H1 (cell line): ENCODE results near the gene DPP10. TPM values are rescaled to one million over a fixed set of nuclear protein-coding genes. Genes with fewer than 3 reads are reported as not detected.

ENCODE experiments used
- CTCF ChIA-PET: fragments of 300-600 bp; sonication (Branson Sonifier 250); formaldehyde crosslinking; loops from one replicate; lab custom pipeline; 2021; ENCODE audit not compliant: partially characterized antibody; lab: Charles Lee
- POLR2A ChIA-PET: fragments of 300-600 bp; sonication (Branson Sonifier 250); formaldehyde crosslinking; loops from one replicate; lab custom pipeline; 2021; ENCODE audit warnings: inconsistent platforms; ENCODE audit not compliant: partially characterized antibody; lab: Charles Lee
- DNase-seq, 2 experiments: peaks; one replicate each; pipeline versions ENCODE4 v3.0.0 to v3.0.0-alpha.2; 2010 to 2022; ENCODE audit warnings: low spot score in 2 of 2, low read depth in 1 of 2, mixed read lengths in 1 of 2
- FAIRE-seq: peaks from 2 replicates; lab custom pipeline; 2011; peaks lifted over from hg19 to GRCh38; lab: Jason Lieb, UNC
- H2AFZ ChIP-seq: 2 replicates; pipeline ENCODE4 v1.8.1; 2012; ENCODE audit warnings: low read length, inconsistent platforms
- H2AK5ac ChIP-seq: 2 replicates; pipeline ENCODE4 v1.6.1; 2013; ENCODE audit warnings: low read depth, low read length
- H2BK120ac ChIP-seq: replicated peaks from 2 replicates; pipeline ENCODE3; 2013; ENCODE audit warnings: low read depth, low read length, inconsistent platforms
- H2BK12ac ChIP-seq: 2 replicates; pipeline ENCODE4 v1.6.1; 2013; ENCODE audit warnings: low read depth, low read length
- H2BK15ac ChIP-seq: 2 replicates; pipeline ENCODE4 v1.6.1; 2013; ENCODE audit warnings: low read length
- H2BK20ac ChIP-seq: 2 replicates; pipeline ENCODE4 v1.6.1; 2013; ENCODE audit warnings: low read length
- H2BK5ac ChIP-seq: 2 replicates; pipeline ENCODE4 v1.6.1; 2013; ENCODE audit warnings: low read depth, low read length
- H3K14ac ChIP-seq: 2 replicates; pipeline ENCODE4 v1.6.1; 2013; ENCODE audit warnings: inconsistent platforms; ENCODE audit not compliant: insufficient read length
- H3K18ac ChIP-seq: 2 replicates; pipeline ENCODE4 v1.6.1; 2013; ENCODE audit warnings: low read length; ENCODE audit errors: extremely low read depth
- H3K23ac ChIP-seq: 2 replicates; pipeline ENCODE4 v1.6.1; 2013; ENCODE audit warnings: inconsistent platforms; ENCODE audit not compliant: insufficient read length
- H3K23me2 ChIP-seq: 2 replicates; pipeline ENCODE4 v1.6.1; 2013; ENCODE audit warnings: low read depth, low read length
- H3K27ac ChIP-seq: 2 replicates; pipeline ENCODE4 v1.6.1; 2011; ENCODE audit warnings: low read depth, low read length, inconsistent platforms
- H3K27me3 ChIP-seq, 4 experiments: replicated peaks in 1 of 4; 1 replicate in 1 of 4; 2 replicates in 3 of 4; pipeline versions ENCODE4 v1.6.1 to v1.8.1; 2011 to 2013; ENCODE audit warnings: low read length in 3 of 4, mild to moderate bottlenecking in 3 of 4, inconsistent platforms in 2 of 4, mixed read lengths in 2 of 4, moderate library complexity in 1 of 4; ENCODE audit not compliant: control insufficient read depth in 3 of 4, insufficient read depth in 3 of 4; ENCODE audit errors: extremely low read depth in 1 of 4
- H3K36me3 ChIP-seq, 4 experiments: 2 replicates each; pipeline versions ENCODE4 v1.6.1 to v1.8.1; 2011 to 2013; ENCODE audit warnings: mild to moderate bottlenecking in 4 of 4, low read length in 3 of 4, moderate library complexity in 2 of 4, control low read depth in 1 of 4, inconsistent platforms in 1 of 4; ENCODE audit not compliant: insufficient read depth in 4 of 4, control insufficient read depth in 2 of 4
- H3K4ac ChIP-seq: replicated peaks from 2 replicates; pipeline ENCODE3; 2013; ENCODE audit warnings: low read length, low read depth, mixed read lengths, inconsistent platforms; ENCODE audit not compliant: insufficient read length
- H3K4me1 ChIP-seq, 4 experiments: replicated peaks in 1 of 4; 1 replicate in 1 of 4; 2 replicates in 3 of 4; pipeline versions ENCODE4 v1.6.1 to v1.8.1; 2011 to 2013; ENCODE audit warnings: low read length in 3 of 4, inconsistent platforms in 2 of 4, mixed read lengths in 1 of 4; ENCODE audit not compliant: insufficient read depth in 4 of 4, control insufficient read depth in 3 of 4
- H3K4me2 ChIP-seq, 2 experiments: 2 replicates each; pipeline versions ENCODE4 v1.6.1 to v1.8.1; 2011 to 2013; ENCODE audit warnings: low read depth in 2 of 2, low read length in 2 of 2, control low read depth in 1 of 2, inconsistent platforms in 1 of 2, mild to moderate bottlenecking in 1 of 2; ENCODE audit not compliant: insufficient read depth in 1 of 2
- H3K4me3 ChIP-seq, 4 experiments: fragments of 200-600, 300-600 bp in 1 of 4; sonication (generic), shearing (Covaris generic), sonication (Bioruptor Twin) in 1 of 4; 2 replicates each; pipeline versions ENCODE4 v1.5.1 to v1.8.1; 2011 to 2016; ENCODE audit warnings: low read length in 4 of 4, low read depth in 3 of 4, control low read depth in 2 of 4, inconsistent platforms in 2 of 4, mild to moderate bottlenecking in 2 of 4, mixed read lengths in 1 of 4, moderate library complexity in 1 of 4; ENCODE audit not compliant: insufficient read depth in 2 of 4; ENCODE audit errors: extremely low read depth in 1 of 4
- H3K56ac ChIP-seq: replicated peaks from 2 replicates; pipeline ENCODE3; 2013; ENCODE audit warnings: low read depth, mild to moderate bottlenecking, mixed read lengths, low read length, inconsistent platforms; ENCODE audit not compliant: insufficient read length
- H3K79me1 ChIP-seq: 2 replicates; pipeline ENCODE4 v1.6.1; 2013; ENCODE audit warnings: low read depth, low read length, control low read depth
- H3K79me2 ChIP-seq, 2 experiments: 2 replicates each; pipeline versions ENCODE4 v1.6.1 to v1.8.1; 2012 to 2013; ENCODE audit warnings: low read length in 2 of 2, mild to moderate bottlenecking in 2 of 2, inconsistent platforms in 1 of 2; ENCODE audit not compliant: insufficient read depth in 2 of 2, control insufficient read depth in 1 of 2
- H3K9ac ChIP-seq, 4 experiments: replicated peaks in 1 of 4; 1 replicate in 1 of 4; 2 replicates in 3 of 4; pipeline versions ENCODE4 v1.6.1 to v1.8.1; 2011 to 2013; ENCODE audit warnings: low read depth in 3 of 4, low read length in 3 of 4, control low read depth in 2 of 4, mild to moderate bottlenecking in 2 of 4, moderate library complexity in 2 of 4, inconsistent platforms in 1 of 4; ENCODE audit errors: extremely low read depth in 1 of 4
- H3K9me3 ChIP-seq, 2 experiments: 2 replicates each; pipeline versions ENCODE4 v1.6.1 to v1.8.1; 2012 to 2013; ENCODE audit warnings: mild to moderate bottlenecking in 2 of 2, moderate library complexity in 2 of 2, control low read depth in 1 of 2, inconsistent platforms in 1 of 2, low read depth in 1 of 2, low read length in 1 of 2, mixed read lengths in 1 of 2; ENCODE audit not compliant: insufficient read depth in 2 of 2
- H4K20me1 ChIP-seq, 2 experiments: replicated peaks in 1 of 2; 2 replicates each; pipeline versions ENCODE3 to v1.8.1; 2011 to 2013; ENCODE audit warnings: inconsistent platforms in 2 of 2, low read length in 2 of 2, mild to moderate bottlenecking in 1 of 2; ENCODE audit not compliant: insufficient read depth in 2 of 2, control insufficient read depth in 1 of 2
- H4K5ac ChIP-seq: 2 replicates; pipeline ENCODE4 v1.6.1; 2013; ENCODE audit warnings: low read length, low read depth, mixed read lengths, inconsistent platforms; ENCODE audit not compliant: insufficient read length
- H4K8ac ChIP-seq: 2 replicates; pipeline ENCODE4 v1.8.0; 2013; ENCODE audit warnings: mild to moderate bottlenecking, moderate library complexity, low read length, inconsistent platforms; ENCODE audit not compliant: insufficient read depth; ENCODE audit errors: extremely low read depth
- H4K91ac ChIP-seq: replicated peaks from 2 replicates; pipeline ENCODE3; 2013; ENCODE audit warnings: low read length, mixed read lengths, inconsistent platforms; ENCODE audit not compliant: insufficient read length
- BACH1 ChIP-seq: IDR thresholded peaks from 2 replicates; pipeline ENCODE4 v1.6.1; 2012; ENCODE audit warnings: low read length, improper control_type of control experiment
- CTBP2 ChIP-seq: IDR thresholded peaks from 2 replicates; pipeline ENCODE4 v1.7.0; 2011; ENCODE audit warnings: borderline replicate concordance, mild to moderate bottlenecking, moderate library complexity, mixed read lengths, low read length; ENCODE audit not compliant: insufficient read depth, insufficient read length
- NANOG ChIP-seq: IDR thresholded peaks from 2 replicates; pipeline ENCODE4 v1.6.1; 2011; ENCODE audit warnings: low read length, low read depth, mild to moderate bottlenecking, inconsistent platforms; ENCODE audit not compliant: insufficient read depth, poor library complexity, severe bottlenecking
- NRF1 ChIP-seq: IDR thresholded peaks from 2 replicates; pipeline ENCODE4 v1.6.1; 2011; ENCODE audit warnings: mild to moderate bottlenecking, low read depth, low read length, improper control_type of control experiment
- POLR2AphosphoS5 ChIP-seq: IDR thresholded peaks from 2 replicates; pipeline ENCODE4 v1.6.1; 2011; ENCODE audit warnings: low read depth, low read length
- RBBP5 ChIP-seq: IDR thresholded peaks from 2 replicates; pipeline ENCODE4 v1.7.1; 2012; ENCODE audit warnings: low read depth, mild to moderate bottlenecking, inconsistent platforms, low read length, moderate library complexity, borderline replicate concordance
- SAP30 ChIP-seq: fragments of 300-600 bp; sonication (generic); IDR thresholded peaks from 2 replicates; pipeline ENCODE4 v1.7.1; 2012; ENCODE audit warnings: low read length, moderate library complexity, mild to moderate bottlenecking, inconsistent platforms; ENCODE audit not compliant: insufficient read depth, insufficient replicate concordance
- SIRT6 ChIP-seq: IDR thresholded peaks from one replicate; pipeline ENCODE4 v1.7.1; 2012; ENCODE audit warnings: low read length, inconsistent platforms
- SUZ12 ChIP-seq: fragments of 200-600 bp; sonication (generic); IDR thresholded peaks from 2 replicates; pipeline ENCODE4 v1.6.1; 2012; ENCODE audit warnings: mild to moderate bottlenecking, inconsistent platforms, low read length, moderate library complexity, mixed read lengths
- TBP ChIP-seq: IDR thresholded peaks from 2 replicates; pipeline ENCODE4 v1.6.1; 2011; ENCODE audit warnings: low read depth, low read length, improper control_type of control experiment
- TCF12 ChIP-seq: IDR thresholded peaks from 2 replicates; pipeline ENCODE4 v1.6.1; 2011; ENCODE audit warnings: low read depth, mild to moderate bottlenecking, low read length
- ZNF274 ChIP-seq: IDR thresholded peaks from 2 replicates; pipeline ENCODE4 v1.7.0; 2012; ENCODE audit warnings: low read length, borderline replicate concordance; ENCODE audit errors: extremely low read depth
- WGBS, 2 experiments: shearing (Covaris generic) in 1 of 2; methylation state at CpG; one replicate each; pipeline versions ENCODE4 v1.1.6 to v1.1.7; 2013 to 2015; ENCODE audit warnings: low lambda C conversion rate in 2 of 2, mixed read lengths in 2 of 2, inconsistent platforms in 1 of 2, low coverage in 1 of 2, missing lambda C conversion rate in 1 of 2; ENCODE audit not compliant: insufficient replicate concordance in 2 of 2, insufficient coverage in 1 of 2, insufficient read length in 1 of 2; ENCODE audit errors: extremely low coverage in 1 of 2, missing lambda C conversion rate in 1 of 2; 5-methylcytosine and 5-hydroxymethylcytosine counted together
- polyA plus RNA-seq, 7 experiments: library from polyadenylated mRNA; depleted of rRNA in 3 of 7; stranded (reverse) in 5 of 7; unstranded in 2 of 7; fragments of >200 nt in 5 of 7; fragments of 200-250 nt in 2 of 7; gene quantifications; 1 replicate in 5 of 7; 2 replicates in 1 of 7; 4 replicates in 1 of 7; pipeline versions ENCODE4 v1.2.1 to v1.2.3, GENCODE V29; 2011 to 2013; ENCODE audit warnings: missing spikeins in 2 of 7, mixed read lengths in 2 of 7
- total RNA-seq: library from RNA; stranded (reverse); fragmentation: NEBNext Ultra II Directional; extraction: Animal tissue kit (Norgen Biotek cat#: 25700); gene quantifications from 2 replicates; pipeline ENCODE4 v1.2.1, GENCODE V29; 2021
- TF ChIP-seq, protein P1 (sequence below): IDR thresholded peaks from 2 replicates; pipeline ENCODE4 v1.6.1; 2012; ENCODE audit warnings: inconsistent platforms
- TF ChIP-seq, protein P2 (sequence below): IDR thresholded peaks from 2 replicates; pipeline ENCODE4 v1.6.1; 2011; ENCODE audit warnings: low read depth, mild to moderate bottlenecking, low read length; ENCODE audit not compliant: insufficient read depth

Gene DPP10
- total and polyA plus RNA-seq, 2 of the 8 experiments (the other 6 are each of a cell fraction or from before 2014, with no cell fraction given): 3.3 to 7.2 TPM

DNA sequence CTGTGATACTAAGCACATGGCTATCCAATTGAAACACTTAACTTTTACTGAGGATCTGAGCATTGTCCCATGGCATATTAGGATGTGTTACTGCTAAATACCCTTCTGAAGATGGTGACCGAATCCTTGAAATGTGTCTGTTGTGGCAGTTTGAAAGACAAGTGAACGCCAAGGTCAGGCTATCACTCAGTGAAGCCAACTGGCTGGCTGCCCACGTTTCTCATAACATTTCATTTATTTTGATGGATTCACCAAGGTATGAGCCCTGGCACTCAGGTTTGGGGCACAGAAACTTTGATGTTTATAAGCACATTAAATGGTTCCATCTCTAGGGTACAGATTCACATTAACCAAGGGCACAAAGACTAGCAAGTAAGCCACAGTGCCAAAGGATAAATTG, 850.3 kb downstream of the DPP10 start:
- Histone ChIP-seq H3K9ac (no peak overlapping the region), H3K79me1 (no peaks in the 10 kb centered on the region), H2BK15ac (no peak overlapping the region), H3K4me1 (peaks cover 0 to 4% (median 0%) of the 10 kb centered on the region in 4 experiments; a peak in 3 of 7 replicates), H4K5ac (no peak overlapping the region), H3K56ac (no peak overlapping the region), H4K91ac (no peak overlapping the region), H3K4me2 (no peak overlapping the region), H3K27me3 (no peaks in the 10 kb centered on the region), H3K4me3 (no peak overlapping the region), H4K8ac (no peak overlapping the region), H3K23ac (no peak overlapping the region), H3K18ac (no peak overlapping the region), H3K79me2 (no peaks in the 10 kb centered on the region), H3K9me3 (no peaks in the 10 kb centered on the region), H3K4ac (no peak overlapping the region), H2AK5ac (no peak overlapping the region), H2BK20ac (no peak overlapping the region), H3K36me3 (no peaks in the 10 kb centered on the region), H3K27ac (no peak overlapping the region), H2AFZ (no peak overlapping the region), H3K23me2 (no peaks in the 10 kb centered on the region), H2BK12ac (no peak overlapping the region), H3K14ac (no peak overlapping the region), H2BK120ac (no peak overlapping the region), H2BK5ac (no peak overlapping the region), H4K20me1 (no peaks in the 10 kb centered on the region)
- no peak for DNase-seq
- CTCF ChIA-PET: no interaction called here
- FAIRE-seq: no peak
- POLR2A ChIA-PET: no interaction called here
- TF ChIP-seq ZNF274 (no peak), TBP (no peak), SAP30 (no peak), BACH1 (no peak), CTBP2 (no peak), NANOG (no peak), NRF1 (no peak), RBBP5 (no peak), POLR2AphosphoS5 (no peak), SUZ12 (no peak), SIRT6 (no peak), TCF12 (no peak)
- TF ChIP-seq, protein P1, sequence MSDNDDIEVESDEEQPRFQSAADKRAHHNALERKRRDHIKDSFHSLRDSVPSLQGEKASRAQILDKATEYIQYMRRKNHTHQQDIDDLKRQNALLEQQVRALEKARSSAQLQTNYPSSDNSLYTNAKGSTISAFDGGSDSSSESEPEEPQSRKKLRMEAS: no peak
- TF ChIP-seq, protein P2, sequence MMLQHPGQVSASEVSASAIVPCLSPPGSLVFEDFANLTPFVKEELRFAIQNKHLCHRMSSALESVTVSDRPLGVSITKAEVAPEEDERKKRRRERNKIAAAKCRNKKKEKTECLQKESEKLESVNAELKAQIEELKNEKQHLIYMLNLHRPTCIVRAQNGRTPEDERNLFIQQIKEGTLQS: no peak
- 86% methylated on average over 3 of the region's 3 CpGs; no CpG with 5 or more reads in 1 of the 2 experiments for WGBS, 2 experiments
